Tibial artery (tissue), 4 donors: ENCODE results near the gene SLC43A3.

ENCODE experiments used
- DNase-seq, 2 donors: peaks; one replicate each; pipeline ENCODE4 v3.0.0-alpha.2; 2019
- H3K27ac ChIP-seq, 2 donors: fragments of 200-600 bp; sonication (generic) in 1 of 2; 1 replicate in 1 of 2; 2 replicates in 1 of 2; pipeline ENCODE4 v1.5.1; 2018 to 2019; ENCODE audit warnings: mild to moderate bottlenecking in 1 of 2
- H3K27me3 ChIP-seq, 2 donors: fragments of 200-600 bp; sonication (generic) in 1 of 2; one replicate each; pipeline versions ENCODE4 v1.5.1 to v1.6.0; 2016 to 2019
- H3K36me3 ChIP-seq, 3 donors: fragments of 200-600 bp; sonication (generic) in 2 of 3; one replicate each; pipeline ENCODE4 v1.5.1; 2016 to 2019; ENCODE audit warnings: mild to moderate bottlenecking in 2 of 3
- H3K4me1 ChIP-seq, 4 donors: fragments of 200-600 bp; sonication (generic) in 2 of 4; 1 replicate in 3 of 4; 2 replicates in 1 of 4; pipeline ENCODE4 v1.5.1; 2016 to 2019
- H3K4me3 ChIP-seq, 2 donors: fragments of 200-600 bp; sonication (generic) in 1 of 2; 1 replicate in 1 of 2; 2 replicates in 1 of 2; pipeline ENCODE4 v1.5.1; 2018 to 2019; ENCODE audit warnings: mild to moderate bottlenecking in 2 of 2
- H3K9me3 ChIP-seq, 3 donors: fragments of 200-600 bp; sonication (generic) in 1 of 3; one replicate each; pipeline ENCODE4 v1.5.1; 2016 to 2019
- intact Hi-C: fragments of 100-400 bp; cut with DNase I; formaldehyde crosslinking; loops from one replicate; pipeline ENCODE4 v1.15.0; 2023; ENCODE audit warnings: low total_unique reads
- TF ChIP-seq, protein P1 (sequence below), 2 experiments: fragments of 200-600 bp in 1 of 2; fragments of 450-650 bp in 1 of 2; IDR thresholded peaks; one replicate each; pipeline ENCODE4 v1.5.1; 2017 to 2019; ENCODE audit warnings: antibody characterized with exemption in 2 of 2, mild to moderate bottlenecking in 1 of 2, moderate library complexity in 1 of 2

Gene SLC43A3

DNA sequence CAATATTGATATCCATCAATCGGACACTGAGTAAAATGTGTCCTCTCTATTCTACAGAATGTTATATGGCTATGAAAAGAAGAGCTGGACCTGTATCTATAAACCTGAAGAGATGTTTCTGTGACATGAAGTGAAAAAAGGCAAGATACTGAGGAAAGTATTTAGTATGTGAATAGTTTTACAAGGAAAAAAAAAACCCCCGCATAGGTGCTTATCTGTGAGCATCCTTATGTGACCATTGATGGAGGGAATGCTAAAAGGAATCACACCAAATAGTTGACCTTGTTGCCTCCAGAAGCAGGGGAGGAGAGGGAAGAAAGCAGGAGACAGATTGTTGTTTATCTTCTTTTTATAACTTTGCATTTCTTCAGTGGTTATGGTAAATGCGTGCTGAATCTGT, 35.8 kb downstream of the SLC43A3 start:
- no peak overlapping the region for H3K4me3 ChIP-seq
- H3K36me3 ChIP-seq: no peaks in the 10 kb centered on the region
- TF ChIP-seq, protein P1, sequence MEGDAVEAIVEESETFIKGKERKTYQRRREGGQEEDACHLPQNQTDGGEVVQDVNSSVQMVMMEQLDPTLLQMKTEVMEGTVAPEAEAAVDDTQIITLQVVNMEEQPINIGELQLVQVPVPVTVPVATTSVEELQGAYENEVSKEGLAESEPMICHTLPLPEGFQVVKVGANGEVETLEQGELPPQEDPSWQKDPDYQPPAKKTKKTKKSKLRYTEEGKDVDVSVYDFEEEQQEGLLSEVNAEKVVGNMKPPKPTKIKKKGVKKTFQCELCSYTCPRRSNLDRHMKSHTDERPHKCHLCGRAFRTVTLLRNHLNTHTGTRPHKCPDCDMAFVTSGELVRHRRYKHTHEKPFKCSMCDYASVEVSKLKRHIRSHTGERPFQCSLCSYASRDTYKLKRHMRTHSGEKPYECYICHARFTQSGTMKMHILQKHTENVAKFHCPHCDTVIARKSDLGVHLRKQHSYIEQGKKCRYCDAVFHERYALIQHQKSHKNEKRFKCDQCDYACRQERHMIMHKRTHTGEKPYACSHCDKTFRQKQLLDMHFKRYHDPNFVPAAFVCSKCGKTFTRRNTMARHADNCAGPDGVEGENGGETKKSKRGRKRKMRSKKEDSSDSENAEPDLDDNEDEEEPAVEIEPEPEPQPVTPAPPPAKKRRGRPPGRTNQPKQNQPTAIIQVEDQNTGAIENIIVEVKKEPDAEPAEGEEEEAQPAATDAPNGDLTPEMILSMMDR (IDR thresholded peaks at IDR 0.05): no peak
- DNase-seq: no peak
- intact Hi-C loops: no loop called here
- H3K9me3 ChIP-seq: no peaks in the 10 kb centered on the region
- H3K27me3 ChIP-seq: no peaks in the 10 kb centered on the region
- H3K4me1 ChIP-seq: no peaks in the 10 kb centered on the region
- H3K27ac ChIP-seq: no peak overlapping the region

DNA sequence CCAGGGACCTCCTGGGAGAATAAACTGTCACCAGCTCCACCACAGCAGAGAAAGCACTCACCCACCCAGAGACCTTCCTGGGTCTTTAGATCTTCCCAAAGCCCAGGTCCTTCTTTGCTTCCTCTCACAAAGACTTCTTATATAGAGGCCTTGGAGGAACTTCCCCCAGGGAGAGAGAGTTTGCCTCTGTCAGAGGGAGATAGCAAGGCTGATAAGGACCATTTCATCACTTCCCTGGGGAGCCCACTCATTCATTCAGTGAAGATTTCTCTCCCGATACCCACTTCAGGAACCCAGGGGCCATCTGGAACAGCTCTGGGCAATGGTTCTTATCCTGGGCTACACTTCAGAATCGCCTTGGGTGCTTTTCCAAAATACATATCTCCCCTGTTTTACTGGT, 36.4 kb downstream of the SLC43A3 start, which contains the start of gene PRG2:
Gene PRG2 (minus strand): TSS at position 116 of the 400 bp plus-strand sequence. CDS start 706 bp downstream, outside the sequence.
- H3K27me3 ChIP-seq: no peaks in the 10 kb centered on the region
- TF ChIP-seq, protein P1 (IDR thresholded peaks at IDR 0.05): no peak
- no peak for DNase-seq
- no peaks in the 10 kb centered on the region for H3K4me1 ChIP-seq
- H3K36me3 ChIP-seq: no peaks in the 10 kb centered on the region
- no peak within 1 kb of the TSS for H3K4me3 ChIP-seq
- H3K27ac ChIP-seq: no peak within 1 kb of the TSS
- H3K9me3 ChIP-seq: no peaks in the 10 kb centered on the region
- intact Hi-C loops: no loop called here

DNA sequence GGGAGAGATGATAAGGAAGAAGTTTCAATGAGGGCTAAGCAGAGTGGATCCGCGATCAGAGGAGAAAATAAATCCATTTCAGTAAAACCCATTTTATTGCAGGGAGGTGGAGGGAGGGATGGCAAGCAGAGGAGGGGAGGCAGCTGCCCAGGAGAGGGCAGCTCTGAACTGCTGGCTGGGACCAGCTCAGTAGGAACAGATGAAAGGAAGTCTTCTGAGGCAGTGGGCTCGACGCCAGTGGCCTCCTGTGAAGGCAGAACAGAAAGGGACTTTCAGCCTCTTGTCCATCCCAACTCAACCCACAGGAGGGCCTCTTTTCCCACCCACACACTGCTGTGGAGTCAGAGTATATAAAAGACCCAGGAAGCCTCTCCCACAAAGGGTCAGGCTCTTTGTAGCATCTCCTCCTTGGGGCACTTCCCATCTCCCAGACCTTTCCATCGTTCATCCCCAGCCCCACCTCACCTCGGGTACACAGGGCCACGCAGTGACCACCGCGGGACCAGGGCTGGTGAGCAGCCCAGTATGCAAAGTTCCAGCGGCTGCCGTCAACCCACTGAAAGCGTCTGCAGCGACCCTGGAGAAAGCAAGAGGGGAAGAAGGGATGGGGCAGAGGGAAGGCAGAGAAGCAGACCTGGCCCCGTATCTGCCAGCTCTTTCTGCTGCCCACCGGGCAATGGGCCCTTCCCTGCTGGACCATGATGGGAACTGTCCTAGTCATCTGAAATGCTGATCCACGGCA, 39.5 kb downstream of the SLC43A3 start:
- H3K4me3 ChIP-seq: no peak overlapping the region

DNA sequence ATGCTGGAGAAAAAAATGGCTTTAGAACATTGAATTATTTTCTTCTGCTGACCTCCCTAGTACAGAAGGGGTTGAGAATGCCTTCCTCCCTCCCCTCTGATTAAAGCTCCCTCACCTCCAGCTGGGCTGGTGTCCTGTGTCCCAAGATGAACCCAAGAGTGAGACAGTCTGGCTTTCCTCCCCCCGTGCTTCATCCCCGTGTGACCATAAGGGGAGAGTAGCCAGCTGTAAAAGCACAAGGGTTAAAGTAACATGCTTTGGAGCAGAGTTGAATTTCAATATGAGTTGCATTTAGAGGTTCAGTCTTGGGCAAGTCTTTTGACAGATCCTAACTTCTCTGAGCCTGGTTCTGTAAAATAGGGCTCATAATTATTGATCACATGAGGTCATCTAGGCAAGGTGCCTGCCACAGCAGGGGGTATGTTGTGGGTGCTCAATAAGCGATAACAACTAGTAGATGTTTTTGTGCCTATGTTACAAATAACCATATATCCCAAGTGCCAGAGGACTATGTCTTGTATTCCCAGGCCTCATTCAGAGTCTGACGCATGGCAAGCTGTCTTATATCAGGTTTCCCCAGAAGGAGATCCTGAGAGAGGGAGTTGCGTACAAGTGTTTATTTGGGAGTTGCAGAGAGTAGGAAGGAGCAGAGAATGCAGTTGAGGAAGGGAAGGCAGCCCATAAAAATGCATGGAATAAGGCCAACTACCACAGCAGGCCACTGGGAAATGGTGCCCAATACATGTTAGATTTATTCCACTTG, 40.6 kb downstream of the SLC43A3 start:
- Histone ChIP-seq H3K36me3 (no peaks in the 10 kb centered on the region), H3K4me3 (no peak overlapping the region), H3K27ac (no peak overlapping the region), H3K4me1 (no peaks in the 10 kb centered on the region), H3K27me3 (peaks cover 0 to 4% of the 10 kb centered on the region in 2 donors), H3K9me3 (no peaks in the 10 kb centered on the region)
- TF ChIP-seq, protein P1 (IDR thresholded peaks at IDR 0.05): no peak
- DNase-seq: no peak
- intact Hi-C loops: no loop called here

More for the DNA sequence above, 39.5 kb downstream of the SLC43A3 start:
- no peaks in the 10 kb centered on the region for H3K4me1 ChIP-seq
- no peak overlapping the region for H3K27ac ChIP-seq
- H3K36me3 ChIP-seq: no peaks in the 10 kb centered on the region
- intact Hi-C loops: no loop called here
- peaks cover 0 to under 1% of the 10 kb centered on the region in 2 donors for H3K27me3 ChIP-seq
- H3K9me3 ChIP-seq: no peaks in the 10 kb centered on the region
- no peak for DNase-seq
- TF ChIP-seq, protein P1 (IDR thresholded peaks at IDR 0.05): no peak

DNA sequence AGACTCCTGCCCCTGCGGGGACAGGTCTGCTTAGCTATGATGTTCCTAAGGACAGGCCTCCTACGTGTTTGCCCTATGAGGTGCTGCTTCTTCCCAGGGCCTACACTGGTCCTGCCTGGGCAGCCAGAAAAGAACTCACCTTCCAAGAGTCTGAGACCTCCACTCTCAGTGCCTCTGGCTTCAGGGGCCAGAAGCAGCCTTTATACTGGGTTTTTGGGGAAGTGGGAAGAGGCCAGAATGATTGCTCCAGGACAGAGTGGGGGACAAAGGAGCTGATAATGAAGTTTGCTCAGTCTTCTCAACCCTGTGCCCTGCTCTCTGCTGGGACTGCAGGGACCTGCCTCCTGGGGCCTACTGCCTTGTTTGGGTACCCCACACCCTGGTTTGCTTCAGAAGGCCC, 45.9 kb downstream of the SLC43A3 start, which contains the start of gene PRG3:
Gene PRG3 (minus strand): TSS at position 176 of the 400 bp plus-strand sequence. CDS start 442 bp downstream, outside the sequence.
- Histone ChIP-seq H3K27me3 (peaks cover 0 to 29% of the 10 kb centered on the region in 2 donors), H3K4me3 (no peak within 1 kb of the TSS), H3K4me1 (no peaks in the 10 kb centered on the region), H3K36me3 (no peaks in the 10 kb centered on the region), H3K9me3 (no peaks in the 10 kb centered on the region), H3K27ac (no peak within 1 kb of the TSS)
- DNase-seq: no peak
- TF ChIP-seq, protein P1 (IDR thresholded peaks at IDR 0.05): no peak
- intact Hi-C loops: no loop called here
